K562 (cell line): Measurements from ENCODE around the gene SHB. TPM values are rescaled to one million over a fixed set of nuclear protein-coding genes. Genes with fewer than 3 reads are reported as not detected.
A peak's percentile ranks its signal among the peaks of the same experiment; 100 is the strongest.

Experiments used
- ARID1B ChIP-seq: fragments of 450-650 bp; IDR thresholded peaks from 2 replicates; pipeline ENCODE4 v1.6.1; 2016; ENCODE audit warnings: antibody characterized with exemption, mild to moderate bottlenecking, inconsistent platforms
- ARID2 ChIP-seq: fragments of 450-650 bp; IDR thresholded peaks from 2 replicates; pipeline ENCODE4 v1.6.1; 2017; ENCODE audit warnings: antibody characterized with exemption, mild to moderate bottlenecking
- CCNT2 ChIP-seq: IDR thresholded peaks from 2 replicates; pipeline ENCODE4 v1.6.1; 2011; ENCODE audit warnings: borderline replicate concordance, low read depth, mild to moderate bottlenecking, moderate library complexity, mixed read lengths, low read length; ENCODE audit not compliant: insufficient read length; ENCODE audit errors: extremely low read depth
- DACH1 ChIP-seq: fragments of 450-650 bp; IDR thresholded peaks from 2 replicates; pipeline ENCODE4 v1.6.1; 2018; ENCODE audit not compliant: partially characterized antibody
- ELF4 ChIP-seq: fragments of 450-650 bp; formaldehyde crosslinking; IDR thresholded peaks from 2 replicates; pipeline ENCODE4 v1.4.0; 2022; ENCODE audit warnings: missing genetic modification characterization
- EP400 ChIP-seq: fragments of 450-650 bp; IDR thresholded peaks from 2 replicates; pipeline ENCODE4 v1.6.1; 2017; ENCODE audit warnings: antibody characterized with exemption, mild to moderate bottlenecking, moderate library complexity
- FOXA3 ChIP-seq, 2 experiments: fragments of 450-650 bp in 1 of 2; sonication (generic) in 1 of 2; formaldehyde crosslinking; IDR thresholded peaks in 1 of 2; conservative IDR thresholded peaks in 1 of 2; 2 replicates each; pipeline versions ENCODE4 v1.4.0 to v1.8.0; 2020 to 2022; ENCODE audit warnings: mild to moderate bottlenecking in 2 of 2, missing genetic modification reagents in 1 of 2
- GTF2E2 ChIP-seq: fragments of 200-800 bp; sonication (Bioruptor generic); IDR thresholded peaks from 2 replicates; pipeline ENCODE4 v1.6.1; 2016; ENCODE audit warnings: missing genetic modification characterization, missing compliant biosample characterization
- HNRNPL ChIP-seq: fragments of 200-400 bp; formaldehyde crosslinking; IDR thresholded peaks from 2 replicates; pipeline ENCODE4 v1.6.1; 2017; ENCODE audit warnings: low read depth, mild to moderate bottlenecking, low read length
- ILK ChIP-seq: fragments of 450-650 bp; IDR thresholded peaks from 2 replicates; pipeline ENCODE4 v1.6.1; 2016; ENCODE audit warnings: missing genetic modification characterization, low read depth, mild to moderate bottlenecking, missing compliant biosample characterization, moderate library complexity, borderline replicate concordance
- MAFG ChIP-seq: fragments of 450-650 bp; conservative IDR thresholded peaks from 2 replicates; pipeline ENCODE4 v1.6.1; 2016; ENCODE audit warnings: missing genetic modification characterization, missing compliant biosample characterization
- MTA3 ChIP-seq: fragments of 450-650 bp; formaldehyde crosslinking; IDR thresholded peaks from 2 replicates; pipeline ENCODE4 v1.6.1; 2017; ENCODE audit warnings: mild to moderate bottlenecking, borderline replicate concordance
- NR4A1 ChIP-seq, 2 experiments: fragments of 250-450 bp in 1 of 2; fragments of 450-650 bp in 1 of 2; sonication (Bioruptor Pico) in 1 of 2; IDR thresholded peaks; 2 replicates each; pipeline versions ENCODE4 v1.4.0 to v1.6.1; 2016 to 2020; ENCODE audit warnings: mild to moderate bottlenecking in 2 of 2, missing compliant biosample characterization in 1 of 2, missing genetic modification characterization in 1 of 2, moderate library complexity in 1 of 2
- NRF1 ChIP-seq, 2 experiments: fragments of 450-650 bp; IDR thresholded peaks in 1 of 2; conservative IDR thresholded peaks in 1 of 2; 2 replicates each; pipeline ENCODE4 v1.6.1; 2014; ENCODE audit warnings: mild to moderate bottlenecking in 2 of 2
- RAD51 ChIP-seq: fragments of 450-650 bp; IDR thresholded peaks from 2 replicates; pipeline ENCODE4 v1.7.1; 2016; ENCODE audit warnings: low read depth, mild to moderate bottlenecking, borderline replicate concordance
- RFX7 ChIP-seq: fragments of 250-450 bp; sonication (Bioruptor Pico); IDR thresholded peaks from 2 replicates; pipeline ENCODE4 v1.5.1; 2021; ENCODE audit warnings: mild to moderate bottlenecking
- SREBF2 ChIP-seq: sonication (generic); formaldehyde crosslinking; IDR thresholded peaks from 2 replicates; pipeline ENCODE4 v1.4.0; 2020; ENCODE audit warnings: mild to moderate bottlenecking, missing genetic modification reagents
- TEAD4 ChIP-seq, 2 experiments: sonication (generic) in 1 of 2; formaldehyde crosslinking in 1 of 2; IDR thresholded peaks; 2 replicates each; pipeline versions ENCODE4 v1.6.1 to v1.8.0; 2012 to 2022; ENCODE audit warnings: borderline replicate concordance in 1 of 2, inconsistent platforms in 1 of 2, low read length in 1 of 2, mild to moderate bottlenecking in 1 of 2, missing genetic modification reagents in 1 of 2
- THAP7 ChIP-seq: fragments of 250-450 bp; sonication (Bioruptor Pico); IDR thresholded peaks from 2 replicates; pipeline ENCODE4 v1.5.0; 2021
- USF2 ChIP-seq: sonication (generic); formaldehyde crosslinking; IDR thresholded peaks from 2 replicates; pipeline ENCODE4 v1.5.0; 2020; ENCODE audit warnings: missing genetic modification reagents
- ZFP1 ChIP-seq: fragments of 450-650 bp; formaldehyde crosslinking; IDR thresholded peaks from 2 replicates; pipeline ENCODE4 v1.4.0; 2020; ENCODE audit warnings: mild to moderate bottlenecking, mixed read lengths
- ZNF12 ChIP-seq: sonication (generic); formaldehyde crosslinking; IDR thresholded peaks from 2 replicates; pipeline ENCODE4 v1.4.0; 2020; ENCODE audit warnings: mild to moderate bottlenecking, missing genetic modification reagents
- ZNF140 ChIP-seq: fragments of 250-450 bp; sonication (Bioruptor Pico); IDR thresholded peaks from 2 replicates; pipeline ENCODE4 v1.8.0; 2021; ENCODE audit warnings: moderate library complexity, mild to moderate bottlenecking, inconsistent platforms
- ZNF77 ChIP-seq: fragments of 250-450 bp; sonication (Bioruptor Pico); IDR thresholded peaks from 2 replicates; pipeline ENCODE4 v1.5.0; 2020
- polyA plus RNA-seq, 8 experiments: library from polyadenylated mRNA; depleted of rRNA in 4 of 8; stranded (reverse) in 5 of 8; unstranded in 3 of 8; fragments of >200 nt; fragmentation: Nextera tagmentation in 2 of 8; fragmentation: Illumina TruSeq in 1 of 8; extraction: Ambion mirVana in 2 of 8; extraction: Trizol in 1 of 8; gene quantifications; 2 replicates each; pipeline versions ENCODE4 v1.2.1 to v1.2.3, GENCODE V29; 2011 to 2014; ENCODE audit warnings: inconsistent platforms in 1 of 8, missing spikeins in 1 of 8
- total RNA-seq, 7 experiments: library from RNA; depleted of rRNA in 6 of 7; stranded (reverse); fragments of >200 nt in 6 of 7; fragmentation: Illumina TruSeq in 2 of 7; extraction: Trizol in 2 of 7; gene quantifications; 2 replicates each; pipeline versions ENCODE4 v1.2.1 to v1.2.3, GENCODE V29; 2011 to 2021; ENCODE audit warnings: low replicate concordance in 1 of 7
- TF ChIP-seq, protein P1 (sequence below): sonication (generic); formaldehyde crosslinking; IDR thresholded peaks from 2 replicates; pipeline ENCODE4 v1.8.0; 2022; ENCODE audit warnings: mild to moderate bottlenecking, missing genetic modification reagents
- TF ChIP-seq, protein P2 (sequence below): fragments of 450-650 bp; formaldehyde crosslinking; IDR thresholded peaks from 2 replicates; pipeline ENCODE4 v1.4.0; 2022; ENCODE audit warnings: missing genetic modification characterization

The SHB gene
- total and polyA plus RNA-seq, 9 of the 15 experiments (the other 6 are each of a cell fraction or from before 2014, with no cell fraction given): 0.78 to 16.0 (median 5.3) TPM

GRCh38 chr9:38039907-38040682 lies 28.9 kb downstream of the SHB start (continued):
- no peak for TF ChIP-seq SREBF2 (CRISPR knock-in tag)
- no peak for TF ChIP-seq NR4A1 (CRISPR knock-in tag; IDR thresholded peaks at IDR 0.05)
- no peak; the same call in 1 of the 2 replicates for TF ChIP-seq NR4A1 (tag; IDR thresholded peaks at IDR 0.05)
- TF ChIP-seq, protein P1, sequence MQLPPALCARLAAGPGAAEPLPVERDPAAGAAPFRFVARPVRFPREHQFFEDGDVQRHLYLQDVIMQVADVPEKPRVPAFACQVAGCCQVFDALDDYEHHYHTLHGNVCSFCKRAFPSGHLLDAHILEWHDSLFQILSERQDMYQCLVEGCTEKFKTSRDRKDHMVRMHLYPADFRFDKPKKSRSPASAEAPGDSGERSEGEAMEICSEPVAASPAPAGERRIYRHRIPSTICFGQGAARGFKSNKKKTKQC: no peak
- peak; percentile 86 for TF ChIP-seq ARID1B
- TF ChIP-seq EP400: no peak
- TF ChIP-seq GTF2E2 (tag): no peak
- TF ChIP-seq FOXA3 (CRISPR knock-in tag; conservative IDR thresholded peaks at IDR 0.05 in 1 of 2, IDR thresholded peaks at IDR 0.05 in 1 of 2): 0 out of 4 replicates have a peak, but pooled peaks of 1 of the 2 experiments have one; percentile 21
- no peak for TF ChIP-seq ARID2
- TF ChIP-seq ZNF12 (CRISPR knock-in tag): no peak
- TF ChIP-seq, protein P2, sequence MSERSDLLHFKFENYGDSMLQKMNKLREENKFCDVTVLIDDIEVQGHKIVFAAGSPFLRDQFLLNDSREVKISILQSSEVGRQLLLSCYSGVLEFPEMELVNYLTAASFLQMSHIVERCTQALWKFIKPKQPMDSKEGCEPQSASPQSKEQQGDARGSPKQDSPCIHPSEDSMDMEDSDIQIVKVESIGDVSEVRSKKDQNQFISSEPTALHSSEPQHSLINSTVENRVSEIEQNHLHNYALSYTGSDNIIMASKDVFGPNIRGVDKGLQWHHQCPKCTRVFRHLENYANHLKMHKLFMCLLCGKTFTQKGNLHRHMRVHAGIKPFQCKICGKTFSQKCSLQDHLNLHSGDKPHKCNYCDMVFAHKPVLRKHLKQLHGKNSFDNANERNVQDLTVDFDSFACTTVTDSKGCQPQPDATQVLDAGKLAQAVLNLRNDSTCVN: no peak
- TF ChIP-seq MTA3: no peak
- 0 out of 2 replicates have a peak, but pooled peaks have one; percentile 40 for TF ChIP-seq THAP7 (CRISPR knock-in tag)
- no peak for TF ChIP-seq HNRNPL
- no peak for TF ChIP-seq USF2
- no peak for TF ChIP-seq MAFG (tag)
- TF ChIP-seq CCNT2: no peak
- TF ChIP-seq DACH1: peak; percentile 55
- TF ChIP-seq RAD51: 0 out of 2 replicates have a peak, but pooled peaks have one; percentile 20
- no peak for TF ChIP-seq ELF4 (CRISPR knock-in tag)
- TF ChIP-seq NRF1 (conservative IDR thresholded peaks at IDR 0.05 in 1 of 2, IDR thresholded peaks at IDR 0.05 in 1 of 2): peak; percentile 37 to 53; a peak in 3 of 4 replicates
- no peak for TF ChIP-seq ZNF77 (CRISPR knock-in tag)
- TF ChIP-seq ILK: no peak
- no peak for TF ChIP-seq RFX7 (CRISPR knock-in tag)
- TF ChIP-seq TEAD4 (IDR thresholded peaks at IDR 0.05; ENCODE audit: low read length): peak; percentile 80
- TF ChIP-seq TEAD4 (CRISPR knock-in tag; IDR thresholded peaks at IDR 0.05; ENCODE audit: borderline replicate concordance): no peak
- no peak for TF ChIP-seq ZFP1 (CRISPR knock-in tag)
- TF ChIP-seq ZNF140 (CRISPR knock-in tag): no peak
